ENCODE measurements around the gene MISP3. TPM values are rescaled to one million over a fixed set of nuclear protein-coding genes. Genes with fewer than 3 reads are reported as not detected.

MISP3 gene
- polyA plus RNA-seq, 1 donor (not counting 4 experiments of a cell fraction or from before 2014, with no cell fraction given) = 0.79 TPM

GRCh38 chr19:14027856-14028450 lies 44.6 kb upstream of the MISP3 start, which contains the start of gene RLN3:
Gene RLN3, plus strand, starts transcription at chr19:14028148. Its CDS starts 57 bp downstream, at chr19:14028205.
- H3K4me3 ChIP-seq (ENCODE audit: control insufficient read depth in 2 of 3, extremely low read depth in 1 of 3, insufficient read depth in 2 of 3, low read depth in 1 of 3, low read length in 3 of 3) = no peak within 1 kb of the TSS
- peaks cover 4% of the 10 kb centered on the region for H3K4me1 ChIP-seq (ENCODE audit: control insufficient read depth, extremely low read depth, insufficient read depth, low read length)
- no peak within 1 kb of the TSS for H2AFZ ChIP-seq (ENCODE audit: control insufficient read depth, low read length)
- TF ChIP-seq, protein P1, sequence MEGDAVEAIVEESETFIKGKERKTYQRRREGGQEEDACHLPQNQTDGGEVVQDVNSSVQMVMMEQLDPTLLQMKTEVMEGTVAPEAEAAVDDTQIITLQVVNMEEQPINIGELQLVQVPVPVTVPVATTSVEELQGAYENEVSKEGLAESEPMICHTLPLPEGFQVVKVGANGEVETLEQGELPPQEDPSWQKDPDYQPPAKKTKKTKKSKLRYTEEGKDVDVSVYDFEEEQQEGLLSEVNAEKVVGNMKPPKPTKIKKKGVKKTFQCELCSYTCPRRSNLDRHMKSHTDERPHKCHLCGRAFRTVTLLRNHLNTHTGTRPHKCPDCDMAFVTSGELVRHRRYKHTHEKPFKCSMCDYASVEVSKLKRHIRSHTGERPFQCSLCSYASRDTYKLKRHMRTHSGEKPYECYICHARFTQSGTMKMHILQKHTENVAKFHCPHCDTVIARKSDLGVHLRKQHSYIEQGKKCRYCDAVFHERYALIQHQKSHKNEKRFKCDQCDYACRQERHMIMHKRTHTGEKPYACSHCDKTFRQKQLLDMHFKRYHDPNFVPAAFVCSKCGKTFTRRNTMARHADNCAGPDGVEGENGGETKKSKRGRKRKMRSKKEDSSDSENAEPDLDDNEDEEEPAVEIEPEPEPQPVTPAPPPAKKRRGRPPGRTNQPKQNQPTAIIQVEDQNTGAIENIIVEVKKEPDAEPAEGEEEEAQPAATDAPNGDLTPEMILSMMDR (optimal IDR thresholded peaks at IDR 0.05 in 1 of 3, IDR thresholded peaks at IDR 0.05 in 1 of 3, conservative IDR thresholded peaks at IDR 0.05 in 1 of 3; ENCODE audit: extremely low read depth in 1 of 3, insufficient read depth in 2 of 3, low read length in 3 of 3) = no peak
- TF ChIP-seq EZH2 (IDR thresholded peaks at IDR 0.05; ENCODE audit: low read length) = no peak
- no peak for FAIRE-seq
- H3K9me1 ChIP-seq (ENCODE audit: control insufficient read depth, extremely low read depth, insufficient read depth, low read length) = no peaks in the 10 kb centered on the region
- H3K9me3 ChIP-seq (ENCODE audit: control insufficient read depth, low read depth, low read length) = no peaks in the 10 kb centered on the region
- H3K36me3 ChIP-seq (ENCODE audit: control insufficient read depth in 2 of 2, extremely low read depth in 1 of 2, insufficient read depth in 2 of 2, low read length in 2 of 2) = no peaks in the 10 kb centered on the region
- no peaks in the 10 kb centered on the region for H3K79me2 ChIP-seq (ENCODE audit: control insufficient read depth, insufficient read depth, low read length)
- H3K9ac ChIP-seq (ENCODE audit: control insufficient read depth, extremely low read depth, insufficient read depth, low read length) = no peak within 1 kb of the TSS
- H4K20me1 ChIP-seq (ENCODE audit: control insufficient read depth, extremely low read depth, insufficient read depth, low read length) = no peaks in the 10 kb centered on the region
- H3K27ac ChIP-seq (ENCODE audit: control insufficient read depth, insufficient read depth, low read length) = no peak within 1 kb of the TSS
- DNase-seq (ENCODE audit: low read depth, low spot score) = no peak
- dilution Hi-C loops (cut with MboI; ENCODE audit: extremely low pct_ligation_motif_present, low sequenced_read_pairs) = no loop called here
- no peak within 1 kb of the TSS for H3K4me2 ChIP-seq (ENCODE audit: control insufficient read depth, extremely low read depth, insufficient read depth, low read depth, low read length)
- no peaks in the 10 kb centered on the region for H3K27me3 ChIP-seq (ENCODE audit: control insufficient read depth, extremely low read depth, insufficient read depth, low read length)

GRCh38 chr19:14028901-14029300 lies 43.7 kb upstream of the MISP3 start:
- Histone ChIP-seq H3K9me1 (ENCODE audit: control insufficient read depth, extremely low read depth, insufficient read depth, low read length) (no peaks in the 10 kb centered on the region), H3K27me3 (ENCODE audit: control insufficient read depth, extremely low read depth, insufficient read depth, low read length) (no peaks in the 10 kb centered on the region), H3K4me1 (ENCODE audit: control insufficient read depth, extremely low read depth, insufficient read depth, low read length) (peaks cover 4% of the 10 kb centered on the region), H3K4me2 (ENCODE audit: control insufficient read depth, extremely low read depth, insufficient read depth, low read depth, low read length) (no peak overlapping the region), H3K36me3 (ENCODE audit: control insufficient read depth in 2 of 2, extremely low read depth in 1 of 2, insufficient read depth in 2 of 2, low read length in 2 of 2) (no peaks in the 10 kb centered on the region), H2AFZ (ENCODE audit: control insufficient read depth, low read length) (no peak overlapping the region), H3K4me3 (ENCODE audit: control insufficient read depth in 2 of 3, extremely low read depth in 1 of 3, insufficient read depth in 2 of 3, low read depth in 1 of 3, low read length in 3 of 3) (no peak overlapping the region), H3K79me2 (ENCODE audit: control insufficient read depth, insufficient read depth, low read length) (no peaks in the 10 kb centered on the region), H3K9ac (ENCODE audit: control insufficient read depth, extremely low read depth, insufficient read depth, low read length) (no peak overlapping the region), H3K9me3 (ENCODE audit: control insufficient read depth, low read depth, low read length) (no peaks in the 10 kb centered on the region), H4K20me1 (ENCODE audit: control insufficient read depth, extremely low read depth, insufficient read depth, low read length) (no peaks in the 10 kb centered on the region), H3K27ac (ENCODE audit: control insufficient read depth, insufficient read depth, low read length) (no peak overlapping the region)
- dilution Hi-C loops (cut with MboI; ENCODE audit: extremely low pct_ligation_motif_present, low sequenced_read_pairs) = no loop called here
- FAIRE-seq (no peak), DNase-seq (ENCODE audit: low read depth, low spot score) (no peak)
- no peak for TF ChIP-seq EZH2 (IDR thresholded peaks at IDR 0.05; ENCODE audit: low read length)
- TF ChIP-seq, protein P1 (optimal IDR thresholded peaks at IDR 0.05 in 1 of 3, IDR thresholded peaks at IDR 0.05 in 1 of 3, conservative IDR thresholded peaks at IDR 0.05 in 1 of 3; ENCODE audit: extremely low read depth in 1 of 3, insufficient read depth in 2 of 3, low read length in 3 of 3) = no peak
